ENCODE data around the gene FBXL12.

FBXL12 gene

DNA sequence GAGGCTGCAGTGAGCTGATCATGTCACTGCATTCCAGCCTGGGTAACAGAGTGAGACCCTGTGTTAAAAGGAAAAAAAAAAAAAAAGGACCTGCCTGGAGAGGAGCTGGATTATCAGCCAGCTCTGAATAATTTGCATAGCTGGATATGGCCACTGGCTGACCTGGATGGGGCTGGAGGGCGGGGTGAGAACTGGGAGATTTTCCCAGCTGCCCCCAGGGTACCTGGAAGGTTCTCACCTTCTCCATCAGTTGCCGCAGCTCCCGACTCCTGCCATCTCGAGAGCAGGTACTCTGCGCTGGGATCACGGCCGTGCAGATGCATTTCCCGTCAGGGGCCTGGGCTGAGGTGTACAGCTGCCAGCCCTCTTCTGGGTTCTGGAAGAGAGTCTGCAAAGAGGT, 41.5 kb upstream of the FBXL12 start:
- POLR2A ChIA-PET (ENCODE audit: low non-redundant PET) = no interaction called here
- TF ChIP-seq, protein P1, sequence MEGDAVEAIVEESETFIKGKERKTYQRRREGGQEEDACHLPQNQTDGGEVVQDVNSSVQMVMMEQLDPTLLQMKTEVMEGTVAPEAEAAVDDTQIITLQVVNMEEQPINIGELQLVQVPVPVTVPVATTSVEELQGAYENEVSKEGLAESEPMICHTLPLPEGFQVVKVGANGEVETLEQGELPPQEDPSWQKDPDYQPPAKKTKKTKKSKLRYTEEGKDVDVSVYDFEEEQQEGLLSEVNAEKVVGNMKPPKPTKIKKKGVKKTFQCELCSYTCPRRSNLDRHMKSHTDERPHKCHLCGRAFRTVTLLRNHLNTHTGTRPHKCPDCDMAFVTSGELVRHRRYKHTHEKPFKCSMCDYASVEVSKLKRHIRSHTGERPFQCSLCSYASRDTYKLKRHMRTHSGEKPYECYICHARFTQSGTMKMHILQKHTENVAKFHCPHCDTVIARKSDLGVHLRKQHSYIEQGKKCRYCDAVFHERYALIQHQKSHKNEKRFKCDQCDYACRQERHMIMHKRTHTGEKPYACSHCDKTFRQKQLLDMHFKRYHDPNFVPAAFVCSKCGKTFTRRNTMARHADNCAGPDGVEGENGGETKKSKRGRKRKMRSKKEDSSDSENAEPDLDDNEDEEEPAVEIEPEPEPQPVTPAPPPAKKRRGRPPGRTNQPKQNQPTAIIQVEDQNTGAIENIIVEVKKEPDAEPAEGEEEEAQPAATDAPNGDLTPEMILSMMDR (conservative IDR thresholded peaks at IDR 0.05; ENCODE audit: low read depth) = no peak
- DNase-seq (ENCODE audit: low spot score) = no peak
- no peak overlapping the region for H3K27ac ChIP-seq
- CTCF ChIA-PET = interaction anchor here (0.6 kb wide), 2 partner anchors 54 to 390 kb away, joined by 3 to 4 read pairs; no protein-coding TSS in a partner anchor

DNA sequence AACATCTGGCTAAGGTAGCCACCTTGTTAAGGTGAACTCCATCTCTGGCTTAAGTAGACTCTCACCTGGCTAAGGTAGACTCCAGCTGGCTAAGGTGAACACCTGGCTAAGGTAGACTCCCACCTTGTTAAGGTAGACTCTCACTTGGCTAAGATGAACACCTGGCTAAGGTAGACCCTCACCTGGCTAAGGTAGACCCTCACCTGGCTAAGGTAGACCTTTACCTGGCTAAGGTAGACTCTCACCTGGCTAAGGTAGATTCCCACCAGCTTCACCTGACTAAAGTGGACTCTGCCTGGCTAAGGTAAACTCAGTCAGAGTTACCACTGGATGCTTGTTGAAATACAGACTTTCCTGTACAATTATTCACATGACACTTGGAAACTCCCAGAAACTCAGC, 39.9 kb upstream of the FBXL12 start:
- ChIA-PET POLR2A (ENCODE audit: low non-redundant PET) (no interaction called here), CTCF (interaction anchor here (0.5 to 0.8 kb wide), 2 partner anchors 11 to 19 kb away, joined by 3 read pairs; no protein-coding TSS in a partner anchor)
- TF ChIP-seq, protein P1 (conservative IDR thresholded peaks at IDR 0.05; ENCODE audit: low read depth) = no peak
- no peak for DNase-seq (ENCODE audit: low spot score)
- no peak overlapping the region for H3K27ac ChIP-seq

DNA sequence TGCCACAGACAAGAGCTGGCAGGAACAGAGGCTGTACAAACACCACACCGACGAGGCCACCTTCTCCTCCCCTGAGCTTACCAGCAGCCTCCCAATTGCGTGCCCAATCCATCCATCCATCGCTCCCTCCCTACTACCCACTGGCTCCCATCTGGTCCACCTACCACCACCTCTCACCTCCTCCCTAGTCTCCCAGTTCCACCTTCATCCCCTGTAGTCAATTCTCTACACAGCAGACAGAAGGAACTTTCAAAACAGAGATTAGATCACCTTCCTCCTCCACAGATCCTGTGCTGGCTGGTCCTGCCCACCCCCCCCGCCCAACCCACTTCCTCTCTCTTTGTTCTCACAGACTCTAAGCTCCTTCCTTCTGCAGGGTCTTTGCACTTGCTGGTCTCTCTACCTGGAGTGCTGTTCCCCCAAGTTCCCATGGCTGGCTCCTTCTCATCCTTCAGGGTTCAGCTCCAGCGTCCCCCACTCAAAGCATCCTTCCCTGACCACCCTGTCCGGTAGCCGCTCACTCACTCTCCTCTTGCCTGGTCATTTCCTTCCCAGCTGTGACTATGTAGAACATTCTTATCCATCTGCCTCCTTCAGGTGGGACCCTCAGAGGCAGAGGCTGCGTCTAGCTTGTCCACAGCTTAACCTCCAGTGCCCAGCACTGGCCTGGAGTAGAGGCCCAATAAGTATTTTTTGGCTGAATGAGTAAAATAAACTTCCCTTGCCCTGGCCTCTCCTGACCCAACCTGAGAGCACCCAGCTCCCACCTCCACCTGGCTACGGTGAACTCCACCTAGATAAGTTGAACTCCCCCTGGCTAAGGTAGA, 39.3 kb upstream of the FBXL12 start:
- TF ChIP-seq, protein P1 (conservative IDR thresholded peaks at IDR 0.05; ENCODE audit: low read depth) = no peak
- no peak overlapping the region for H3K27ac ChIP-seq
- ChIA-PET POLR2A (ENCODE audit: low non-redundant PET) (interaction anchor here (0.6 kb wide), 1 partner anchor 17 kb away, joined by 6 read pairs; no protein-coding TSS in a partner anchor), CTCF (interaction anchor here (0.5 to 0.8 kb wide), 2 partner anchors 11 to 20 kb away, joined by 3 read pairs; no protein-coding TSS in a partner anchor)
- no peak for DNase-seq (ENCODE audit: low spot score)

DNA sequence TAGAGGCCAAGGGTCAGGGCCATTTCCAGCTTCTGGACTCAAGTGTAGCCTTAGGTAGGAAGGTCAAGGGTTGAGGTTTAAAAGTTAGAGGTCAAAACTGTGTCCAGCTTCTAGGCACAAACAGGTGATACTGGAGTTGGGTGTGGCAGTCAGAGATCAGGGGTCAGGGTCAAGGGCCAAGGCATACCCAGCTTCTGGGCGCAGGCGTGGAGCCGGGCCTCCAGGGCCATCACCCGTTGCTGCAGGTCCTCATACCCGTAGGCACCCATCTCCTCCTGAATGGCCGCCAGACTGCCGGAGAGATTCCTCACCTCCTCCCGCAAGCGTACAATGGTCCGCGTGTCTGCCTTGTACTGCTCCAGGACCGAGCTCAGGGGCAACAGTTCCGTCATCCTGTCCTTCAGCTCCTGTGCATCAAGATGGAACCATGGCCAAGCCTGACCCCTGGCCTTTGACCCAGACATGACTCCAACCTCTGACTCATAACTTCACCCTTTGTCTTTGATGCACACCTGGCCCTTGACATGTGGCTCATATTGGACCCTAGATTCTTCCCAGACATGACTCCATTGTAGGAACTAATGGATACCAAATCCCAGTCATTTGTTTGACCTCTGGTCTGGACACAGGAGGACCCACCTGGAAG, 38.3 kb upstream of the FBXL12 start:
- ChIA-PET POLR2A (ENCODE audit: low non-redundant PET) (no interaction called here), CTCF (no interaction called here)
- DNase-seq (ENCODE audit: low spot score) = no peak
- TF ChIP-seq, protein P1 (conservative IDR thresholded peaks at IDR 0.05; ENCODE audit: low read depth) = no peak
- H3K27ac ChIP-seq = no peak overlapping the region

DNA sequence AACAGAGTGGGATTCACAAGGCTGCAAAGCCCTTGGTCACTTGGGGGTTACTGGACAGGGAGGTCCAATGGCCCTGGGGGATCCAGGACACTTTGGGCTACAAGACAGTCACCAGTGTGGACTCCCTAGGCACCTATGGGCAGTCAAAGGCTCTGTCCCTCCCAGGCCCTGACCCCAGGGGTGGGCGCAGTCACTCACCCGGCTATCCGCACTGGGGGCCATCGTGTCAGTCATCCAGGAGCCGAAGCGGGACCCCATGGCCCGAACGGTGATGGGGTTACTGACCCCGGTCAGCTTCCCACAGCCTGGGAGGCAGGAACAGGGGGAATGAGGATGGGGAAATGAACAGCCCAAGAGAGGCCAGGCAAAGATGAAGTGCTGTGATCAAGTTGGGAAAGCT, 37.7 kb upstream of the FBXL12 start:
- CTCF ChIA-PET = no interaction called here
- no peak overlapping the region for H3K27ac ChIP-seq
- no peak for DNase-seq (ENCODE audit: low spot score)
- TF ChIP-seq, protein P1 (conservative IDR thresholded peaks at IDR 0.05; ENCODE audit: low read depth) = no peak
- POLR2A ChIA-PET (ENCODE audit: low non-redundant PET) = no interaction called here

DNA sequence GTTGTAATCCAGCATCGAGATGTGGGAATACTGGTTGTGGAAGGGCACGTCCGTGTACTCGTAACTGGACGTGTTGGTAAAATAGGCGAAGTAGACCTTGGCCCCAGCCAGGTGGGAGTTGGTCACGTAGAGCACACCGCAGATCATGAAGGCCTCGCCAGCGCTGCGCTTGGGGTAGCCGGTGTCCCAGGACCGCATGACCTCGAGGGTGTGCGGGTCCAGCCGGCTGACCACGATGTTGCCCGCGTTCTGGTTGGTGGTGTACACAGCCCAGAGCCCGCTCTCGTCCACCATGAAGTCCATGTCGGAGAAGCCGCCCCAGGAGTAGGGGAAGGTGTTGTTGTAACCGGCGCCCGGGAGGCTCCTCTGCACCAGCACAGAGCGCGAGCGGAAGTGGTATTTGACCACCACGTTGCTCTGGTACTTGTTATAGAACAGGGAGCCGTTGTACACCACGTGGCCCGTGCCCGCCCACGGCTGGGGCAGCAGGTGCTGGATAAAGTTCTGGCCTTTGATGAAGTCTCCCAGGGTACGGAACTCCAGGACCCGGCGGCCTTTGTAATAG, 35.5 kb upstream of the FBXL12 start:
- ChIA-PET POLR2A (ENCODE audit: low non-redundant PET) (no interaction called here), CTCF (no interaction called here)
- TF ChIP-seq, protein P1 (conservative IDR thresholded peaks at IDR 0.05; ENCODE audit: low read depth) = no peak
- H3K27ac ChIP-seq = no peak overlapping the region
- no peak for DNase-seq (ENCODE audit: low spot score)
